Posterior vena cava (tissue), 2 donors: ENCODE data around the gene TMEM165. TPM values are rescaled to one million over a fixed set of nuclear protein-coding genes. Genes with fewer than 3 reads are reported as not detected.

Source experiments
- DNase-seq: peaks from one replicate; pipeline ENCODE4 v3.0.0-alpha.2; 2020; ENCODE audit warnings: low spot score
- intact Hi-C, 2 donors: fragments of 100-400 bp; cut with DNase I; formaldehyde crosslinking; loops; one replicate each; pipeline versions ENCODE4 v1.14.1 to v1.14.2; 2022 to 2023
- total RNA-seq, 2 donors: library from RNA; stranded (reverse); fragmentation: NEBNext Ultra II Directional; extraction: Animal tissue kit (Norgen Biotek cat#: 25700); gene quantifications; one replicate each; pipeline ENCODE4 v1.2.1, GENCODE V29; 2021
- donor health status: DM: yes; HTN: yes; CAD: no.
- donor health status: DM: yes; HTN: yes; CAD: no.

TMEM165 gene
- total RNA-seq, 2 donors from 2014 or later = 132 to 149 TPM

GRCh38 chr4:55437823-55438222, 42.1 kb downstream of the TMEM165 start:
- no peak for DNase-seq
- intact Hi-C loops = no loop called here

- no peak for DNase-seq
- intact Hi-C loops = no loop called here
Observed at GRCh38 chr4:55438314-55438713, 42.6 kb downstream of the TMEM165 start.

GRCh38 chr4:55439023-55439422, 43.3 kb downstream of the TMEM165 start:
- DNase-seq = no peak
- intact Hi-C loops = no loop called here

GRCh38 chr4:55440786-55441185, 45.0 kb downstream of the TMEM165 start:
- no peak for DNase-seq
- intact Hi-C loops = no loop called here

- DNase-seq = no peak
- intact Hi-C loops = no loop called here
Observed at GRCh38 chr4:55442541-55442940, 46.8 kb downstream of the TMEM165 start.

GRCh38 chr4:55444827-55445226, 49.1 kb downstream of the TMEM165 start:
- intact Hi-C loops = no loop called here
- DNase-seq = no peak

GRCh38 chr4:55445921-55446577, 50.3 kb downstream of the TMEM165 start:
- no peak for DNase-seq
- intact Hi-C loops = no loop called here

GRCh38 chr4:55446578-55446922, 50.8 kb downstream of the TMEM165 start:
- no peak for DNase-seq
- intact Hi-C loops = no loop called here

GRCh38 chr4:55447108-55447708, 51.5 kb downstream of the TMEM165 start:
- intact Hi-C loops = no loop called here
- DNase-seq = no peak

GRCh38 chr4:55447831-55448230, 52.1 kb downstream of the TMEM165 start:
- DNase-seq = no peak
- intact Hi-C loops = no loop called here

GRCh38 chr4:55450566-55450965, 54.8 kb downstream of the TMEM165 start:
- intact Hi-C loops = no loop called here
- no peak for DNase-seq

- intact Hi-C loops = no loop called here
- DNase-seq = no peak
Observed at GRCh38 chr4:55458164-55458563, 62.4 kb downstream of the TMEM165 start.

GRCh38 chr4:55458611-55459010, 62.9 kb downstream of the TMEM165 start:
- DNase-seq = no peak
- intact Hi-C loops = no loop called here

GRCh38 chr4:55466001-55466400, 70.2 kb downstream of the TMEM165 start:
- intact Hi-C loops = no loop called here
- DNase-seq = no peak

GRCh38 chr4:55468724-55469123, 73.0 kb downstream of the TMEM165 start:
- intact Hi-C loops = no loop called here
- DNase-seq = no peak

GRCh38 chr4:55469979-55470378, 74.2 kb downstream of the TMEM165 start:
- DNase-seq = no peak
- intact Hi-C loops = no loop called here

Other genes starting within 250 kb of the TMEM165 start
- 10 to 100 TPM in 1 of 2 donors, 1 to 10 TPM in 1; 9.7 to 10.0 TPM for gene SRD5A3, start 49.7 kb upstream of the TMEM165 start, total RNA-seq
- 10 to 100 TPM; 35.2 to 45.1 TPM for gene CLOCK, start 151.0 kb downstream of the TMEM165 start, total RNA-seq
- gene PDCL2, start 196.3 kb downstream of the TMEM165 start, total RNA-seq = not detected
- gene NMU, start 240.3 kb downstream of the TMEM165 start, total RNA-seq = not detected